ENCODE results near the gene ACAD11.
"Not testable (repeated sequence)": the region's sequence is repeated elsewhere in the genome, so short reads cannot be mapped to it uniquely, and the experiment has no call there.

Gene ACAD11

DNA sequence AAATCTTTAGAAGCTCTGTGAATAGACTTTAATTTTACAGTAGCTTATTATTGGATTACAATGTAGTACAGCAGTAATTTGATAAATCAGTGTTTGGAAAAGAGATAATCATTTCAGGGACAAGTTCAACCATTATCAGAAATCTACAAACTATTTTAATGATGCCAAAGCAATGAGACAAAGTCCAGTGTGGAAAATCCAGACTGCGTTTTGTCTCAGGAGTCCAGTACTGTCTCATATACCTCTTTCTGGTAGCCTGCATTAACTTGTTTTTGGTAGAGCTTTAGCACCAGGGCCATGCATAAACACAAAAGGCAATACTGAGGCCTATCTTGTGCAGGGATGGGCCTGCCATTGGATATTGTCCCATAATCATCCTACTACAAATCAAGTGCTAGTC, 42.8 kb downstream of the ACAD11 start:
- Histone ChIP-seq H2BK15ac (ENCODE audit: low read depth, poor library complexity, severe bottlenecking) (no peak overlapping the region), H4K91ac (ENCODE audit: low read length) (no peak overlapping the region), H3K9ac (ENCODE audit: low read length) (no peak overlapping the region), H2BK5ac (ENCODE audit: low read depth, low read length, poor library complexity, severe bottlenecking) (no peak overlapping the region), H4K8ac (ENCODE audit: low read length) (no peak overlapping the region), H3K9me3 (ENCODE audit: control insufficient read depth, low read length) (peaks cover 11% of the 10 kb centered on the region), H3K27ac (ENCODE audit: low read length, poor library complexity, severe bottlenecking) (no peak overlapping the region), H3K79me1 (replicated peaks; ENCODE audit: low read length, poor library complexity, severe bottlenecking) (peaks cover 2% of the 10 kb centered on the region), H3K4me1 (ENCODE audit: control insufficient read depth, insufficient read depth, low read depth, low read length) (no peaks in the 10 kb centered on the region), H2BK120ac (ENCODE audit: low read depth, low read length) (no peak overlapping the region), H3K14ac (ENCODE audit: low read length in 2 of 2) (no peak overlapping the region), H2AK5ac (ENCODE audit: low read length, severe bottlenecking) (no peak overlapping the region), H3K4ac (ENCODE audit: low read depth in 1 of 2, low read length in 2 of 2) (no peak overlapping the region), H3K27me3 (ENCODE audit: control insufficient read depth in 1 of 2, insufficient read depth in 1 of 2, low read length in 2 of 2) (no peaks in the 10 kb centered on the region), H3K18ac (ENCODE audit: low read depth in 1 of 2, low read length in 2 of 2) (no peak overlapping the region), H3K36me3 (ENCODE audit: control insufficient read depth in 1 of 2, insufficient read depth in 2 of 2, low read depth in 1 of 2, low read length in 2 of 2) (peaks cover 0 to 44% of the 10 kb centered on the region in 2 experiments), H2AFZ (ENCODE audit: low read depth, low read length) (no peak overlapping the region), H3K23ac (ENCODE audit: low read length in 2 of 2) (no peak overlapping the region), H2BK12ac (ENCODE audit: low read length in 2 of 2) (no peak overlapping the region), H3K4me2 (ENCODE audit: low read length, poor library complexity, severe bottlenecking) (no peak overlapping the region), H3K4me3 (ENCODE audit: insufficient read depth in 1 of 2, low read depth in 1 of 2, low read length in 2 of 2) (no peak overlapping the region)
- no peak for DNase-seq
- 96% methylated on average over 1 of the region's 1 CpG for WGBS

DNA sequence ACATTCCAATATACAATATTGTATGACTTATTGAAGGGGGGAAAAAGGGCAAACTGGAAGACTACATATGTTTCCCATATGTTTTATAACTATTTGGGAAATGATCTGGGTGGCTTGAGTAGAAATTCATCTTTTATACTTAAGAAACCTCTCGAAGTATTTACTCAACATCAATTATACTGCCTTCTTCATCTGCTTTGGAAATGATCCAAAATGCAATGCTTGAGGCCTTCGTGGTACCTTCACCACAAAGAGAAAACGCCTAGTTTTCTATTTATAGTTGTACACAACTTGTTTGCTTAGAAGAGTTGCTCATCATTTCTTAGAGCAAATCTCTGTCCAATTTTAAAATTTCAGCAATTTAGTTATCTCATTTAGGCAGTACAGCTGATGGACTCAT, 43.7 kb downstream of the ACAD11 start:
- H2BK15ac ChIP-seq (ENCODE audit: low read depth, poor library complexity, severe bottlenecking): no peak overlapping the region
- H4K91ac ChIP-seq (ENCODE audit: low read length): no peak overlapping the region
- H2BK120ac ChIP-seq (ENCODE audit: low read depth, low read length): no peak overlapping the region
- H3K27ac ChIP-seq (ENCODE audit: low read length, poor library complexity, severe bottlenecking): no peak overlapping the region
- no peak overlapping the region for H4K8ac ChIP-seq (ENCODE audit: low read length)
- no peak overlapping the region for H3K23ac ChIP-seq (ENCODE audit: low read length in 2 of 2)
- H3K4me3 ChIP-seq (ENCODE audit: insufficient read depth in 1 of 2, low read depth in 1 of 2, low read length in 2 of 2): no peak overlapping the region
- H3K4ac ChIP-seq (ENCODE audit: low read depth in 1 of 2, low read length in 2 of 2): no peak overlapping the region
- H3K4me2 ChIP-seq (ENCODE audit: low read length, poor library complexity, severe bottlenecking): no peak overlapping the region
- no peak overlapping the region for H2AFZ ChIP-seq (ENCODE audit: low read depth, low read length)
- H2BK12ac ChIP-seq (ENCODE audit: low read length in 2 of 2): no peak overlapping the region
- H3K4me1 ChIP-seq (ENCODE audit: control insufficient read depth, insufficient read depth, low read depth, low read length): no peaks in the 10 kb centered on the region
- no peak overlapping the region for H2AK5ac ChIP-seq (ENCODE audit: low read length, severe bottlenecking)
- H2BK5ac ChIP-seq (ENCODE audit: low read depth, low read length, poor library complexity, severe bottlenecking): no peak overlapping the region
- peaks cover 5% of the 10 kb centered on the region for H3K9me3 ChIP-seq (ENCODE audit: control insufficient read depth, low read length)
- H3K27me3 ChIP-seq (ENCODE audit: control insufficient read depth in 1 of 2, insufficient read depth in 1 of 2, low read length in 2 of 2): no peaks in the 10 kb centered on the region
- H3K79me1 ChIP-seq (replicated peaks; ENCODE audit: low read length, poor library complexity, severe bottlenecking): peaks cover 2% of the 10 kb centered on the region
- no peak for DNase-seq
- no peak overlapping the region for H3K18ac ChIP-seq (ENCODE audit: low read depth in 1 of 2, low read length in 2 of 2)
- H3K14ac ChIP-seq (ENCODE audit: low read length in 2 of 2): no peak overlapping the region
- peaks cover 0 to 36% of the 10 kb centered on the region in 2 experiments for H3K36me3 ChIP-seq (ENCODE audit: control insufficient read depth in 1 of 2, insufficient read depth in 2 of 2, low read depth in 1 of 2, low read length in 2 of 2)
- no peak overlapping the region for H3K9ac ChIP-seq (ENCODE audit: low read length)
- 8% methylated on average over 2 of the region's 3 CpGs for WGBS

- not testable (repeated sequence) for H2BK15ac ChIP-seq (ENCODE audit: low read depth, poor library complexity, severe bottlenecking); H3K18ac ChIP-seq (ENCODE audit: low read depth in 1 of 2, low read length in 2 of 2); H4K91ac ChIP-seq (ENCODE audit: low read length); H2AK5ac ChIP-seq (ENCODE audit: low read length, severe bottlenecking); H3K23ac ChIP-seq (ENCODE audit: low read length in 2 of 2); H3K4ac ChIP-seq (ENCODE audit: low read depth in 1 of 2, low read length in 2 of 2); H3K4me1 ChIP-seq (ENCODE audit: control insufficient read depth, insufficient read depth, low read depth, low read length); H3K27ac ChIP-seq (ENCODE audit: low read length, poor library complexity, severe bottlenecking); H4K8ac ChIP-seq (ENCODE audit: low read length); H3K79me1 ChIP-seq (replicated peaks; ENCODE audit: low read length, poor library complexity, severe bottlenecking); H3K9me3 ChIP-seq (ENCODE audit: control insufficient read depth, low read length); H3K14ac ChIP-seq (ENCODE audit: low read length in 2 of 2); H3K4me3 ChIP-seq (ENCODE audit: insufficient read depth in 1 of 2, low read depth in 1 of 2, low read length in 2 of 2); DNase-seq; H3K9ac ChIP-seq (ENCODE audit: low read length); H2BK5ac ChIP-seq (ENCODE audit: low read depth, low read length, poor library complexity, severe bottlenecking); H3K27me3 ChIP-seq (ENCODE audit: control insufficient read depth in 1 of 2, insufficient read depth in 1 of 2, low read length in 2 of 2); H3K4me2 ChIP-seq (ENCODE audit: low read length, poor library complexity, severe bottlenecking); H2BK12ac ChIP-seq (ENCODE audit: low read length in 2 of 2); H2AFZ ChIP-seq (ENCODE audit: low read depth, low read length); H2BK120ac ChIP-seq (ENCODE audit: low read depth, low read length)
- 100% methylated on average over 1 of the region's 3 CpGs for WGBS
- peaks cover 0 to 33% of the 10 kb centered on the region in 2 experiments for H3K36me3 ChIP-seq (ENCODE audit: control insufficient read depth in 1 of 2, insufficient read depth in 2 of 2, low read depth in 1 of 2, low read length in 2 of 2)
Observed at GRCh38 chr3:132615301-132615700, 44.3 kb downstream of the ACAD11 start.

- not testable (repeated sequence) for H3K9me3 ChIP-seq (ENCODE audit: control insufficient read depth, low read length); H3K14ac ChIP-seq (ENCODE audit: low read length in 2 of 2); H3K27me3 ChIP-seq (ENCODE audit: control insufficient read depth in 1 of 2, insufficient read depth in 1 of 2, low read length in 2 of 2); H2BK5ac ChIP-seq (ENCODE audit: low read depth, low read length, poor library complexity, severe bottlenecking); H2AFZ ChIP-seq (ENCODE audit: low read depth, low read length); H3K4me1 ChIP-seq (ENCODE audit: control insufficient read depth, insufficient read depth, low read depth, low read length); H3K27ac ChIP-seq (ENCODE audit: low read length, poor library complexity, severe bottlenecking); H3K4me2 ChIP-seq (ENCODE audit: low read length, poor library complexity, severe bottlenecking); H2BK120ac ChIP-seq (ENCODE audit: low read depth, low read length); H2AK5ac ChIP-seq (ENCODE audit: low read length, severe bottlenecking); H3K4ac ChIP-seq (ENCODE audit: low read depth in 1 of 2, low read length in 2 of 2); H4K91ac ChIP-seq (ENCODE audit: low read length); H3K79me1 ChIP-seq (replicated peaks; ENCODE audit: low read length, poor library complexity, severe bottlenecking); H2BK15ac ChIP-seq (ENCODE audit: low read depth, poor library complexity, severe bottlenecking); H3K23ac ChIP-seq (ENCODE audit: low read length in 2 of 2); DNase-seq; H3K4me3 ChIP-seq (ENCODE audit: insufficient read depth in 1 of 2, low read depth in 1 of 2, low read length in 2 of 2); H2BK12ac ChIP-seq (ENCODE audit: low read length in 2 of 2)
- peak overlapping the region in 1 of 2 experiments; percentile 34 for H3K18ac ChIP-seq (ENCODE audit: low read depth in 1 of 2, low read length in 2 of 2)
- peak overlapping the region; percentile 29 for H4K8ac ChIP-seq (ENCODE audit: low read length)
- WGBS: 72% methylated on average over 8 of the region's 8 CpGs
- H3K9ac ChIP-seq (ENCODE audit: low read length): peak overlapping the region; percentile 54
- peaks cover 4 to 24% of the 10 kb centered on the region in 2 experiments for H3K36me3 ChIP-seq (ENCODE audit: control insufficient read depth in 1 of 2, insufficient read depth in 2 of 2, low read depth in 1 of 2, low read length in 2 of 2)
Observed at GRCh38 chr3:132606620-132607019, 53.0 kb downstream of the ACAD11 start.

Measured in mesenchymal stem cell (in vitro differentiated cells and primary cell).